H1 (cell line): ENCODE data around the gene YEATS2. TPM values are rescaled to one million over a fixed set of nuclear protein-coding genes. Genes with fewer than 3 reads are reported as not detected.

Experiments used
- CTCF ChIA-PET: fragments of 300-600 bp; sonication (Branson Sonifier 250); formaldehyde crosslinking; loops from one replicate; lab custom pipeline; 2021; ENCODE audit not compliant: partially characterized antibody; lab: Charles Lee
- POLR2A ChIA-PET: fragments of 300-600 bp; sonication (Branson Sonifier 250); formaldehyde crosslinking; loops from one replicate; lab custom pipeline; 2021; ENCODE audit warnings: inconsistent platforms; ENCODE audit not compliant: partially characterized antibody; lab: Charles Lee
- DNase-seq, 2 experiments: peaks; one replicate each; pipeline versions ENCODE4 v3.0.0 to v3.0.0-alpha.2; 2010 to 2022; ENCODE audit warnings: low spot score in 2 of 2, low read depth in 1 of 2, mixed read lengths in 1 of 2
- FAIRE-seq: peaks from 2 replicates; lab custom pipeline; 2011; peaks lifted over from hg19 to GRCh38; lab: Jason Lieb, UNC
- H2AFZ ChIP-seq: 2 replicates; pipeline ENCODE4 v1.8.1; 2012; ENCODE audit warnings: low read length, inconsistent platforms
- H2AK5ac ChIP-seq: 2 replicates; pipeline ENCODE4 v1.6.1; 2013; ENCODE audit warnings: low read depth, low read length
- H2BK120ac ChIP-seq: replicated peaks from 2 replicates; pipeline ENCODE3; 2013; ENCODE audit warnings: low read depth, low read length, inconsistent platforms
- H2BK12ac ChIP-seq: 2 replicates; pipeline ENCODE4 v1.6.1; 2013; ENCODE audit warnings: low read depth, low read length
- H2BK15ac ChIP-seq: 2 replicates; pipeline ENCODE4 v1.6.1; 2013; ENCODE audit warnings: low read length
- H2BK20ac ChIP-seq: 2 replicates; pipeline ENCODE4 v1.6.1; 2013; ENCODE audit warnings: low read length
- H2BK5ac ChIP-seq: 2 replicates; pipeline ENCODE4 v1.6.1; 2013; ENCODE audit warnings: low read depth, low read length
- H3K14ac ChIP-seq: 2 replicates; pipeline ENCODE4 v1.6.1; 2013; ENCODE audit warnings: inconsistent platforms; ENCODE audit not compliant: insufficient read length
- H3K18ac ChIP-seq: 2 replicates; pipeline ENCODE4 v1.6.1; 2013; ENCODE audit warnings: low read length; ENCODE audit errors: extremely low read depth
- H3K23ac ChIP-seq: 2 replicates; pipeline ENCODE4 v1.6.1; 2013; ENCODE audit warnings: inconsistent platforms; ENCODE audit not compliant: insufficient read length
- H3K23me2 ChIP-seq: 2 replicates; pipeline ENCODE4 v1.6.1; 2013; ENCODE audit warnings: low read depth, low read length
- H3K27ac ChIP-seq: 2 replicates; pipeline ENCODE4 v1.6.1; 2011; ENCODE audit warnings: low read depth, low read length, inconsistent platforms
- H3K27me3 ChIP-seq, 4 experiments: replicated peaks in 1 of 4; 1 replicate in 1 of 4; 2 replicates in 3 of 4; pipeline versions ENCODE4 v1.6.1 to v1.8.1; 2011 to 2013; ENCODE audit warnings: low read length in 3 of 4, mild to moderate bottlenecking in 3 of 4, inconsistent platforms in 2 of 4, mixed read lengths in 2 of 4, moderate library complexity in 1 of 4; ENCODE audit not compliant: control insufficient read depth in 3 of 4, insufficient read depth in 3 of 4; ENCODE audit errors: extremely low read depth in 1 of 4
- H3K36me3 ChIP-seq, 4 experiments: 2 replicates each; pipeline versions ENCODE4 v1.6.1 to v1.8.1; 2011 to 2013; ENCODE audit warnings: mild to moderate bottlenecking in 4 of 4, low read length in 3 of 4, moderate library complexity in 2 of 4, control low read depth in 1 of 4, inconsistent platforms in 1 of 4; ENCODE audit not compliant: insufficient read depth in 4 of 4, control insufficient read depth in 2 of 4
- H3K4ac ChIP-seq: replicated peaks from 2 replicates; pipeline ENCODE3; 2013; ENCODE audit warnings: low read length, low read depth, mixed read lengths, inconsistent platforms; ENCODE audit not compliant: insufficient read length
- H3K4me1 ChIP-seq, 4 experiments: replicated peaks in 1 of 4; 1 replicate in 1 of 4; 2 replicates in 3 of 4; pipeline versions ENCODE4 v1.6.1 to v1.8.1; 2011 to 2013; ENCODE audit warnings: low read length in 3 of 4, inconsistent platforms in 2 of 4, mixed read lengths in 1 of 4; ENCODE audit not compliant: insufficient read depth in 4 of 4, control insufficient read depth in 3 of 4
- H3K4me2 ChIP-seq, 2 experiments: 2 replicates each; pipeline versions ENCODE4 v1.6.1 to v1.8.1; 2011 to 2013; ENCODE audit warnings: low read depth in 2 of 2, low read length in 2 of 2, control low read depth in 1 of 2, inconsistent platforms in 1 of 2, mild to moderate bottlenecking in 1 of 2; ENCODE audit not compliant: insufficient read depth in 1 of 2
- H3K4me3 ChIP-seq, 4 experiments: fragments of 200-600, 300-600 bp in 1 of 4; sonication (generic), shearing (Covaris generic), sonication (Bioruptor Twin) in 1 of 4; 2 replicates each; pipeline versions ENCODE4 v1.5.1 to v1.8.1; 2011 to 2016; ENCODE audit warnings: low read length in 4 of 4, low read depth in 3 of 4, control low read depth in 2 of 4, inconsistent platforms in 2 of 4, mild to moderate bottlenecking in 2 of 4, mixed read lengths in 1 of 4, moderate library complexity in 1 of 4; ENCODE audit not compliant: insufficient read depth in 2 of 4; ENCODE audit errors: extremely low read depth in 1 of 4
- H3K56ac ChIP-seq: replicated peaks from 2 replicates; pipeline ENCODE3; 2013; ENCODE audit warnings: low read depth, mild to moderate bottlenecking, mixed read lengths, low read length, inconsistent platforms; ENCODE audit not compliant: insufficient read length
- H3K79me1 ChIP-seq: 2 replicates; pipeline ENCODE4 v1.6.1; 2013; ENCODE audit warnings: low read depth, low read length, control low read depth
- H3K79me2 ChIP-seq, 2 experiments: 2 replicates each; pipeline versions ENCODE4 v1.6.1 to v1.8.1; 2012 to 2013; ENCODE audit warnings: low read length in 2 of 2, mild to moderate bottlenecking in 2 of 2, inconsistent platforms in 1 of 2; ENCODE audit not compliant: insufficient read depth in 2 of 2, control insufficient read depth in 1 of 2
- H3K9ac ChIP-seq, 4 experiments: replicated peaks in 1 of 4; 1 replicate in 1 of 4; 2 replicates in 3 of 4; pipeline versions ENCODE4 v1.6.1 to v1.8.1; 2011 to 2013; ENCODE audit warnings: low read depth in 3 of 4, low read length in 3 of 4, control low read depth in 2 of 4, mild to moderate bottlenecking in 2 of 4, moderate library complexity in 2 of 4, inconsistent platforms in 1 of 4; ENCODE audit errors: extremely low read depth in 1 of 4
- H3K9me3 ChIP-seq, 2 experiments: 2 replicates each; pipeline versions ENCODE4 v1.6.1 to v1.8.1; 2012 to 2013; ENCODE audit warnings: mild to moderate bottlenecking in 2 of 2, moderate library complexity in 2 of 2, control low read depth in 1 of 2, inconsistent platforms in 1 of 2, low read depth in 1 of 2, low read length in 1 of 2, mixed read lengths in 1 of 2; ENCODE audit not compliant: insufficient read depth in 2 of 2
- H4K20me1 ChIP-seq, 2 experiments: replicated peaks in 1 of 2; 2 replicates each; pipeline versions ENCODE3 to v1.8.1; 2011 to 2013; ENCODE audit warnings: inconsistent platforms in 2 of 2, low read length in 2 of 2, mild to moderate bottlenecking in 1 of 2; ENCODE audit not compliant: insufficient read depth in 2 of 2, control insufficient read depth in 1 of 2
- H4K5ac ChIP-seq: 2 replicates; pipeline ENCODE4 v1.6.1; 2013; ENCODE audit warnings: low read length, low read depth, mixed read lengths, inconsistent platforms; ENCODE audit not compliant: insufficient read length
- H4K8ac ChIP-seq: 2 replicates; pipeline ENCODE4 v1.8.0; 2013; ENCODE audit warnings: mild to moderate bottlenecking, moderate library complexity, low read length, inconsistent platforms; ENCODE audit not compliant: insufficient read depth; ENCODE audit errors: extremely low read depth
- H4K91ac ChIP-seq: replicated peaks from 2 replicates; pipeline ENCODE3; 2013; ENCODE audit warnings: low read length, mixed read lengths, inconsistent platforms; ENCODE audit not compliant: insufficient read length
- ASH2L ChIP-seq: fragments of 200-600, 300-600 bp; sonication (generic); IDR thresholded peaks from one replicate; pipeline ENCODE4 v1.7.1; 2017; ENCODE audit warnings: low read length
- BRCA1 ChIP-seq: IDR thresholded peaks from 2 replicates; pipeline ENCODE4 v1.6.1; 2012; ENCODE audit warnings: low read depth, low read length, improper control_type of control experiment
- CBX5 ChIP-seq: fragments of 300-800, 300-1000 bp; sonication (generic); IDR thresholded peaks from 2 replicates; pipeline ENCODE4 v1.7.1; 2016; ENCODE audit warnings: antibody characterized with exemption, low read length, low read depth
- CREB1 ChIP-seq: IDR thresholded peaks from 2 replicates; pipeline ENCODE4 v1.6.1; 2012; ENCODE audit warnings: inconsistent platforms
- EGR1 ChIP-seq: IDR thresholded peaks from 2 replicates; pipeline ENCODE4 v1.6.1; 2011; ENCODE audit warnings: low read depth, low read length, borderline replicate concordance
- EP300 ChIP-seq, 2 experiments: IDR thresholded peaks; 1 replicate in 1 of 2; 2 replicates in 1 of 2; pipeline ENCODE4 v1.6.1; 2011 to 2012; ENCODE audit warnings: low read depth in 2 of 2, low read length in 2 of 2, mild to moderate bottlenecking in 2 of 2, borderline replicate concordance in 1 of 2, inconsistent platforms in 1 of 2, moderate library complexity in 1 of 2
- EZH2 ChIP-seq: fragments of 200-600 bp; sonication (generic); IDR thresholded peaks from 2 replicates; pipeline ENCODE4 v1.7.1; 2012; ENCODE audit warnings: low read depth, mild to moderate bottlenecking, moderate library complexity, low read length, inconsistent platforms; ENCODE audit not compliant: severe bottlenecking
- FOSL1 ChIP-seq: IDR thresholded peaks from 2 replicates; pipeline ENCODE4 v1.6.1; 2011; ENCODE audit warnings: mild to moderate bottlenecking, low read depth, low read length, moderate library complexity; ENCODE audit not compliant: insufficient read depth
- GABPA ChIP-seq: IDR thresholded peaks from 2 replicates; pipeline ENCODE4 v1.6.1; 2011; ENCODE audit warnings: mild to moderate bottlenecking, low read length, moderate library complexity, borderline replicate concordance; ENCODE audit not compliant: insufficient read depth
- HDAC6 ChIP-seq: IDR thresholded peaks from one replicate; pipeline ENCODE4 v1.7.1; 2012; ENCODE audit warnings: low read depth, mild to moderate bottlenecking, inconsistent platforms, low read length, moderate library complexity
- JUN ChIP-seq: IDR thresholded peaks from 2 replicates; pipeline ENCODE4 v1.6.1; 2011; ENCODE audit warnings: low read depth, mild to moderate bottlenecking, improper control_type of control experiment, low read length
- JUND ChIP-seq: IDR thresholded peaks from 2 replicates; pipeline ENCODE4 v1.6.1; 2011; ENCODE audit warnings: mild to moderate bottlenecking, improper control_type of control experiment, low read length
- KDM1A ChIP-seq: fragments of 200-600, 300-600 bp; sonication (generic); IDR thresholded peaks from 2 replicates; pipeline ENCODE4 v1.7.1; 2016; ENCODE audit warnings: mild to moderate bottlenecking, low read length, borderline replicate concordance
- SP4 ChIP-seq: IDR thresholded peaks from 2 replicates; pipeline ENCODE4 v1.6.1; 2012; ENCODE audit warnings: low read length, inconsistent platforms
- TEAD4 ChIP-seq: IDR thresholded peaks from 2 replicates; pipeline ENCODE4 v1.6.1; 2012; ENCODE audit warnings: low read depth, low read length, inconsistent platforms, mixed read lengths
- WGBS, 2 experiments: shearing (Covaris generic) in 1 of 2; methylation state at CpG; one replicate each; pipeline versions ENCODE4 v1.1.6 to v1.1.7; 2013 to 2015; ENCODE audit warnings: low lambda C conversion rate in 2 of 2, mixed read lengths in 2 of 2, inconsistent platforms in 1 of 2, low coverage in 1 of 2, missing lambda C conversion rate in 1 of 2; ENCODE audit not compliant: insufficient replicate concordance in 2 of 2, insufficient coverage in 1 of 2, insufficient read length in 1 of 2; ENCODE audit errors: extremely low coverage in 1 of 2, missing lambda C conversion rate in 1 of 2; 5-methylcytosine and 5-hydroxymethylcytosine counted together
- polyA plus RNA-seq, 7 experiments: library from polyadenylated mRNA; depleted of rRNA in 3 of 7; stranded (reverse) in 5 of 7; unstranded in 2 of 7; fragments of >200 nt in 5 of 7; fragments of 200-250 nt in 2 of 7; gene quantifications; 1 replicate in 5 of 7; 2 replicates in 1 of 7; 4 replicates in 1 of 7; pipeline versions ENCODE4 v1.2.1 to v1.2.3, GENCODE V29; 2011 to 2013; ENCODE audit warnings: missing spikeins in 2 of 7, mixed read lengths in 2 of 7
- total RNA-seq: library from RNA; stranded (reverse); fragmentation: NEBNext Ultra II Directional; extraction: Animal tissue kit (Norgen Biotek cat#: 25700); gene quantifications from 2 replicates; pipeline ENCODE4 v1.2.1, GENCODE V29; 2021

The YEATS2 gene
- total and polyA plus RNA-seq, 2 of the 8 experiments (the other 6 are each of a cell fraction or from before 2014, with no cell fraction given) = 35.3 to 53.7 TPM

- H4K8ac ChIP-seq = no peak overlapping the region; the same call in 1 of the 2 replicates
- H3K23ac ChIP-seq = no peak overlapping the region
- no peak overlapping the region for H2BK120ac ChIP-seq
- H3K4ac ChIP-seq = no peak overlapping the region
- 93% methylated on average over 6 of the region's 6 CpGs; no CpG with 5 or more reads in 1 of the 2 experiments for WGBS, 2 experiments
- H3K27ac ChIP-seq = no peak overlapping the region
- ChIA-PET CTCF (interaction anchor here (1.1 to 3.0 kb wide), 3 partner anchors 10 to 293 kb away, joined by 3 to 7 read pairs (median 3); no protein-coding TSS in a partner anchor), POLR2A (interaction anchor here (0.6 kb wide), 1 partner anchor 376 kb away, joined by 3 read pairs; no protein-coding TSS in a partner anchor)
- no peaks in the 10 kb centered on the region for H3K27me3 ChIP-seq
- H2AK5ac ChIP-seq = no peak overlapping the region
- no peak overlapping the region for H2BK20ac ChIP-seq
- no peak overlapping the region for H3K4me2 ChIP-seq
- peaks cover 0 to 7% of the 10 kb centered on the region in 2 experiments for H4K20me1 ChIP-seq
- H3K23me2 ChIP-seq = no peaks in the 10 kb centered on the region
- H3K18ac ChIP-seq = no peak overlapping the region
- no peak overlapping the region for H3K9ac ChIP-seq
- FAIRE-seq (no peak), DNase-seq (no peak)
- peaks cover 17 to 63% (median 32%) of the 10 kb centered on the region in 4 experiments for H3K36me3 ChIP-seq
- H2BK12ac ChIP-seq = no peak overlapping the region
- no peak overlapping the region for H3K14ac ChIP-seq
- no peaks in the 10 kb centered on the region for H3K9me3 ChIP-seq
- H3K79me1 ChIP-seq = no peaks in the 10 kb centered on the region
- no peaks in the 10 kb centered on the region for H3K79me2 ChIP-seq
- H2BK5ac ChIP-seq = no peak overlapping the region
- no peak overlapping the region for H4K5ac ChIP-seq
- H4K91ac ChIP-seq = no peak overlapping the region
- no peak overlapping the region for H2BK15ac ChIP-seq
- H3K56ac ChIP-seq = no peak overlapping the region
- no peaks in the 10 kb centered on the region for H3K4me1 ChIP-seq
- no peak overlapping the region for H2AFZ ChIP-seq
- H3K4me3 ChIP-seq = no peak overlapping the region
- TF ChIP-seq SP4 (no peak), FOSL1 (no peak), BRCA1 (no peak), TEAD4 (no peak), GABPA (no peak), EP300 (IDR thresholded peaks at IDR 0.05; ENCODE audit: borderline replicate concordance in 1 of 2, low read depth in 2 of 2, low read length in 2 of 2) (no peak), JUN (no peak), JUND (no peak), CREB1 (no peak), KDM1A (no peak), EGR1 (no peak), EZH2 (no peak), CBX5 (no peak), ASH2L (no peak), HDAC6 (no peak)
Observed at GRCh38 chr3:183762304-183762703, 64.7 kb downstream of the YEATS2 start.
